GM12878 (cell line): ENCODE data around the gene NRP1. TPM values are rescaled to one million over a fixed set of nuclear protein-coding genes. Genes with fewer than 3 reads are reported as not detected.

ENCODE experiments used
- ATAC-seq: fragments of 200-7000 bp; cut with Tn5 transposase; 3 replicates; pipeline ENCODE4 v1.9.1; 2020; ENCODE audit warnings: mild to moderate bottlenecking, moderate library complexity
- BruUV-seq: library from RNA; stranded (reverse); fragments of 400-500 nt; replicated peaks from 2 replicates; lab custom pipeline; 2021; lab: Mats Ljungman, UMichigan
- CTCF ChIA-PET: fragments of 300-600 bp; sonication (Branson Sonifier 250); formaldehyde crosslinking; extraction: SDS; loops from one replicate; lab custom pipeline; 2021; ENCODE audit warnings: inconsistent platforms; lab: Yijun Ruan, JAX
- POLR2A ChIA-PET: fragments of 350-600 bp; formaldehyde crosslinking; extraction: SDS; loops from one replicate; lab custom pipeline; 2021; ENCODE audit warnings: inconsistent platforms; lab: Charles Lee
- RAD21 ChIA-PET: fragments of 300-600 bp; sonication (Branson Sonifier 250); formaldehyde crosslinking; loops from one replicate; lab custom pipeline; 2023; ENCODE audit warnings: antibody characterized with exemption; ENCODE audit not compliant: unreplicated experiment; lab: Charles Lee
- SMC1A ChIA-PET: fragments of 300-600 bp; sonication (Branson Sonifier 250); formaldehyde crosslinking; loops from one replicate; lab custom pipeline; 2023; ENCODE audit not compliant: unreplicated experiment, uncharacterized antibody; lab: Charles Lee
- DNase-seq: peaks from one replicate; pipeline ENCODE4 v3.0.0-alpha.2; 2011; ENCODE audit warnings: low read depth, low spot score
- FAIRE-seq: peaks from 3 replicates; lab custom pipeline; 2011; peaks lifted over from hg19 to GRCh38; lab: Jason Lieb, UNC
- H2AFZ ChIP-seq: 2 replicates; pipeline ENCODE4 v1.6.0; 2011; ENCODE audit warnings: low read depth, low read length, control low read depth; ENCODE audit not compliant: control insufficient read depth
- H3K27ac ChIP-seq: 2 replicates; pipeline ENCODE4 v1.5.1; 2011; ENCODE audit warnings: control low read depth; ENCODE audit not compliant: control insufficient read depth, insufficient read depth
- H3K27me3 ChIP-seq, 2 experiments: replicated peaks in 1 of 2; 2 replicates each; pipeline versions ENCODE4 v1.6.0 to v1.6.1; 2011; ENCODE audit warnings: low read length in 1 of 2; ENCODE audit not compliant: control insufficient read depth in 2 of 2, insufficient read depth in 2 of 2
- H3K36me3 ChIP-seq, 2 experiments: 2 replicates each; pipeline ENCODE4 v1.5.1; 2011; ENCODE audit warnings: low read length in 1 of 2; ENCODE audit not compliant: control insufficient read depth in 2 of 2, insufficient read depth in 2 of 2
- H3K4me1 ChIP-seq: 2 replicates; pipeline ENCODE4 v1.6.1; 2011; ENCODE audit warnings: mild to moderate bottlenecking, low read length, moderate library complexity, mixed read lengths; ENCODE audit not compliant: control insufficient read depth, insufficient read depth
- H3K4me2 ChIP-seq: 2 replicates; pipeline ENCODE4 v1.6.0; 2011; ENCODE audit warnings: control low read depth; ENCODE audit not compliant: control insufficient read depth, insufficient read depth
- H3K4me3 ChIP-seq: fragments of 200-600 bp; sonication (generic); 2 replicates; pipeline ENCODE4 v1.5.1; 2016
- H3K79me2 ChIP-seq: 2 replicates; pipeline ENCODE4 v1.6.0; 2011; ENCODE audit warnings: low read length; ENCODE audit not compliant: control insufficient read depth, insufficient read depth
- H3K9ac ChIP-seq: 2 replicates; pipeline ENCODE4 v1.8.0; 2011; ENCODE audit warnings: low read length, control low read depth, mixed read lengths; ENCODE audit not compliant: control insufficient read depth, insufficient read depth
- H3K9me3 ChIP-seq: replicated peaks from 3 replicates; pipeline ENCODE4 v1.5.1; 2011; ENCODE audit warnings: mild to moderate bottlenecking, low read length; ENCODE audit not compliant: control insufficient read depth, insufficient read depth
- H4K20me1 ChIP-seq: 2 replicates; pipeline ENCODE4 v1.6.0; 2011; ENCODE audit not compliant: control insufficient read depth, insufficient read depth
- GATAD2B ChIP-seq: fragments of 450-650 bp; conservative IDR thresholded peaks from 2 replicates; pipeline ENCODE4 v1.6.1; 2017; ENCODE audit warnings: low read depth, mild to moderate bottlenecking, moderate library complexity
- MYC ChIP-seq: IDR thresholded peaks from 2 replicates; pipeline ENCODE4 v1.6.1; 2011; ENCODE audit warnings: mild to moderate bottlenecking, low read length, moderate library complexity, inconsistent platforms; ENCODE audit not compliant: insufficient read depth, insufficient replicate concordance, insufficient read length, severe bottlenecking
- ZNF24 ChIP-seq: fragments of 450-650 bp; IDR thresholded peaks from 2 replicates; pipeline ENCODE4 v1.6.1; 2017; ENCODE audit warnings: antibody characterized with exemption, mild to moderate bottlenecking
- ZNF384 ChIP-seq: IDR thresholded peaks from 2 replicates; pipeline ENCODE4 v1.6.1; 2012; ENCODE audit warnings: low read depth, mild to moderate bottlenecking, low read length, improper control_type of control experiment, borderline replicate concordance
- WGBS: methylation state at CpG from one replicate; pipeline ENCODE4 v1.1.6; 2016; ENCODE audit warnings: low lambda C conversion rate; ENCODE audit not compliant: insufficient replicate concordance, insufficient coverage; ENCODE audit errors: missing lambda C conversion rate; 5-methylcytosine and 5-hydroxymethylcytosine counted together
- in situ Hi-C: fragments of 300-500 bp; cut with MboI; formaldehyde crosslinking; loops from 9 replicates; pipeline ENCODE4 v1.14.3; 2018; ENCODE audit warnings: mixed read lengths
- intact Hi-C: fragments of 100-400 bp; cut with micrococcal nuclease; formaldehyde crosslinking; loops from one replicate; pipeline ENCODE4 v1.14.2; 2022; ENCODE audit not compliant: unreplicated experiment
- polyA plus RNA-seq, 11 experiments: library from polyadenylated mRNA; depleted of rRNA in 4 of 11; unstranded in 6 of 11; stranded (reverse) in 5 of 11; fragments of >200 nt; fragmentation: Nextera tagmentation in 4 of 11; fragmentation: Illumina TruSeq in 1 of 11; extraction: Ambion mirVana in 4 of 11; extraction: Trizol in 1 of 11; gene quantifications; 1 replicate in 1 of 11; 2 replicates in 10 of 11; pipeline versions ENCODE4 v1.2.1 to v1.2.3, GENCODE V29; 2011 to 2016; ENCODE audit warnings: inconsistent platforms in 2 of 11, missing spikeins in 2 of 11, low read depth in 1 of 11
- total RNA-seq, 4 experiments: library from RNA; depleted of rRNA in 3 of 4; stranded (reverse); fragments of >200 nt in 3 of 4; fragmentation: Illumina TruSeq in 1 of 4; extraction: Trizol in 1 of 4; gene quantifications; 2 replicates each; pipeline versions ENCODE4 v1.2.1 to v1.2.3, GENCODE V29; 2013 to 2021
- TF ChIP-seq, protein P1 (sequence below): fragments of 450-650 bp; formaldehyde crosslinking; IDR thresholded peaks from 2 replicates; pipeline ENCODE4 v1.4.0; 2020; ENCODE audit warnings: mild to moderate bottlenecking, moderate library complexity
- TF ChIP-seq, protein P2 (sequence below): IDR thresholded peaks from 2 replicates; pipeline ENCODE4 v1.6.1; 2011; ENCODE audit warnings: mild to moderate bottlenecking, low read depth, low read length, moderate library complexity; ENCODE audit not compliant: insufficient replicate concordance

Gene NRP1
- total and polyA plus RNA-seq, 10 of the 15 experiments (the other 5 are each of a cell fraction or from before 2014, with no cell fraction given), result 0.11 to 12.1 (median 0.52) TPM

DNA sequence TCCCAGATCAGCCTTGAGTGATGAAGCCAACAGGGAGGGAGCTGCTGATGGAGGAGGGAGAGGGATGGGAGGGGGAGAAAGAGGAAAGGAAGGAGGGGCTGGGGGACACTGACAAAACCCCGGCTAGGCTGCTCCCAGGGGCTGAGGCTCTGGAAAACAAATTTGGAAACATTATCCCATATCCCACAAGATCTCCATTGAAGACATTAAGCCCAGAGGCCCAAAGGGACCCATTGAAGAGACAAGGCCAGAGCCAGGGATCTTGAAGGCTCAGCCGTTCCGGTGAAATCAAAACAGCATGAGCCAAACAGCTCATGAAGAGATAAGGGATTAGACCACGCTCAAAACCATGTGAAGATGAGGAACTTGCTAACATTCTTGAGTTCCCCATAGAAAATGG, 192.2 kb downstream of the NRP1 start:
- Histone ChIP-seq H3K4me1 (no peaks in the 10 kb centered on the region), H3K36me3 (no peaks in the 10 kb centered on the region), H3K4me3 (no peak overlapping the region), H2AFZ (no peak overlapping the region), H3K9me3 (no peaks in the 10 kb centered on the region), H3K4me2 (no peak overlapping the region), H3K79me2 (no peaks in the 10 kb centered on the region), H4K20me1 (no peaks in the 10 kb centered on the region), H3K27me3 (no peaks in the 10 kb centered on the region), H3K9ac (no peak overlapping the region), H3K27ac (no peak overlapping the region)
- WGBS, result 65% methylated on average over 4 of the region's 4 CpGs
- SMC1A ChIA-PET, result no interaction called here
- no peak for TF ChIP-seq MYC
- TF ChIP-seq GATAD2B, result no peak
- TF ChIP-seq, protein P1, sequence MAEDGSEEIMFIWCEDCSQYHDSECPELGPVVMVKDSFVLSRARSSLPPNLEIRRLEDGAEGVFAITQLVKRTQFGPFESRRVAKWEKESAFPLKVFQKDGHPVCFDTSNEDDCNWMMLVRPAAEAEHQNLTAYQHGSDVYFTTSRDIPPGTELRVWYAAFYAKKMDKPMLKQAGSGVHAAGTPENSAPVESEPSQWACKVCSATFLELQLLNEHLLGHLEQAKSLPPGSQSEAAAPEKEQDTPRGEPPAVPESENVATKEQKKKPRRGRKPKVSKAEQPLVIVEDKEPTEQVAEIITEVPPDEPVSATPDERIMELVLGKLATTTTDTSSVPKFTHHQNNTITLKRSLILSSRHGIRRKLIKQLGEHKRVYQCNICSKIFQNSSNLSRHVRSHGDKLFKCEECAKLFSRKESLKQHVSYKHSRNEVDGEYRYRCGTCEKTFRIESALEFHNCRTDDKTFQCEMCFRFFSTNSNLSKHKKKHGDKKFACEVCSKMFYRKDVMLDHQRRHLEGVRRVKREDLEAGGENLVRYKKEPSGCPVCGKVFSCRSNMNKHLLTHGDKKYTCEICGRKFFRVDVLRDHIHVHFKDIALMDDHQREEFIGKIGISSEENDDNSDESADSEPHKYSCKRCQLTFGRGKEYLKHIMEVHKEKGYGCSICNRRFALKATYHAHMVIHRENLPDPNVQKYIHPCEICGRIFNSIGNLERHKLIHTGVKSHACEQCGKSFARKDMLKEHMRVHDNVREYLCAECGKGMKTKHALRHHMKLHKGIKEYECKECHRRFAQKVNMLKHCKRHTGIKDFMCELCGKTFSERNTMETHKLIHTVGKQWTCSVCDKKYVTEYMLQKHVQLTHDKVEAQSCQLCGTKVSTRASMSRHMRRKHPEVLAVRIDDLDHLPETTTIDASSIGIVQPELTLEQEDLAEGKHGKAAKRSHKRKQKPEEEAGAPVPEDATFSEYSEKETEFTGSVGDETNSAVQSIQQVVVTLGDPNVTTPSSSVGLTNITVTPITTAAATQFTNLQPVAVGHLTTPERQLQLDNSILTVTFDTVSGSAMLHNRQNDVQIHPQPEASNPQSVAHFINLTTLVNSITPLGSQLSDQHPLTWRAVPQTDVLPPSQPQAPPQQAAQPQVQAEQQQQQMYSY, result no peak
- no peak for TF ChIP-seq ZNF384
- TF ChIP-seq ZNF24, result no peak
- TF ChIP-seq, protein P2, sequence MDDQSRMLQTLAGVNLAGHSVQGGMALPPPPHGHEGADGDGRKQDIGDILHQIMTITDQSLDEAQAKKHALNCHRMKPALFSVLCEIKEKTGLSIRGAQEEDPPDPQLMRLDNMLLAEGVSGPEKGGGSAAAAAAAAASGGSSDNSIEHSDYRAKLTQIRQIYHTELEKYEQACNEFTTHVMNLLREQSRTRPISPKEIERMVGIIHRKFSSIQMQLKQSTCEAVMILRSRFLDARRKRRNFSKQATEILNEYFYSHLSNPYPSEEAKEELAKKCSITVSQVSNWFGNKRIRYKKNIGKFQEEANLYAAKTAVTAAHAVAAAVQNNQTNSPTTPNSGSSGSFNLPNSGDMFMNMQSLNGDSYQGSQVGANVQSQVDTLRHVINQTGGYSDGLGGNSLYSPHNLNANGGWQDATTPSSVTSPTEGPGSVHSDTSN, result no peak
- POLR2A ChIA-PET, result no interaction called here
- in situ Hi-C loops (no loop called here), intact Hi-C loops (no loop called here)
- ATAC-seq, result no peak
- CTCF ChIA-PET, result no interaction called here
- DNase-seq, result no peak
- RAD21 ChIA-PET, result no interaction called here
- no peak for FAIRE-seq
- BruUV-seq, result no TSS peak
